HK-2 (cell line): Measurements from ENCODE around the gene CAPG.
A peak's percentile ranks its signal among the peaks of the same experiment; 100 is the strongest.
"Not testable (repeated sequence)": the region's sequence is repeated elsewhere in the genome, so short reads cannot be mapped to it uniquely, and the experiment has no call there.

ENCODE experiments used
- DNase-seq: peaks from one replicate; pipeline ENCODE4 v3.0.0-alpha.2; 2018; ENCODE audit not compliant: unreplicated experiment

CAPG gene

GRCh38 chr2:85409845-85410583 is at the start of gene CAPG:
Gene CAPG (minus strand): TSS chr2:85410366. CDS start chr2:85402145, 8,221 bp downstream.
- DNase-seq = peak; percentile 54

GRCh38 chr2:85459771-85460170 is 49.6 kb upstream of the CAPG start:
- DNase-seq = no peak

- no peak for DNase-seq
Measured at GRCh38 chr2:85458601-85459563, 48.7 kb upstream of the CAPG start.

GRCh38 chr2:85457877-85458316 is 47.7 kb upstream of the CAPG start:
- DNase-seq = no peak

- no peak for DNase-seq
Measured at GRCh38 chr2:85457043-85457442, 46.9 kb upstream of the CAPG start.

GRCh38 chr2:85455552-85456090 is 45.5 kb upstream of the CAPG start:
- no peak for DNase-seq

GRCh38 chr2:85453571-85453970 is 43.4 kb upstream of the CAPG start:
- no peak for DNase-seq

- no peak for DNase-seq
Measured at GRCh38 chr2:85452237-85452636, 42.1 kb upstream of the CAPG start.

GRCh38 chr2:85449214-85449588 is 39.0 kb upstream of the CAPG start:
- DNase-seq = no peak

- DNase-seq = no peak
Measured at GRCh38 chr2:85448461-85449213, 38.5 kb upstream of the CAPG start.

- no peak for DNase-seq
Measured at GRCh38 chr2:85447222-85447585, 37.0 kb upstream of the CAPG start.

- no peak for DNase-seq
Measured at GRCh38 chr2:85446296-85447221, 36.4 kb upstream of the CAPG start.

- DNase-seq = no peak
Measured at GRCh38 chr2:85445316-85446295, 35.4 kb upstream of the CAPG start.

GRCh38 chr2:85444629-85445172 is 34.5 kb upstream of the CAPG start:
- DNase-seq = no peak

- DNase-seq = no peak
Measured at GRCh38 chr2:85441864-85442263, 31.7 kb upstream of the CAPG start.

- DNase-seq = no peak
Measured at GRCh38 chr2:85440729-85441128, 30.6 kb upstream of the CAPG start.

GRCh38 chr2:85439986-85440385 is 29.8 kb upstream of the CAPG start:
- no peak for DNase-seq

GRCh38 chr2:85439569-85439968 is 29.4 kb upstream of the CAPG start:
- not testable (repeated sequence) for DNase-seq

GRCh38 chr2:85439025-85439472 is 28.9 kb upstream of the CAPG start:
- no peak for DNase-seq
